Measurements from ENCODE around the gene EML4. TPM values are rescaled to one million over a fixed set of nuclear protein-coding genes. Genes with fewer than 3 reads are reported as not detected.

EML4 gene
- total and polyA plus RNA-seq, 2 of the 13 experiments (the other 11 are each of a cell fraction or from before 2014, with no cell fraction given) = 243 to 476 TPM

- TF ChIP-seq GATAD1 (CRISPR knock-in tag; IDR thresholded peaks at IDR 0.05) (peak; percentile 75), ZNF784 (CRISPR knock-in tag; IDR thresholded peaks at IDR 0.05; ENCODE audit: borderline replicate concordance) (no peak), KDM5B (CRISPR knock-in tag; IDR thresholded peaks at IDR 0.05; ENCODE audit: borderline replicate concordance) (no peak), THYN1 (CRISPR knock-in tag; IDR thresholded peaks at IDR 0.05; ENCODE audit: borderline replicate concordance, low read depth) (no peak), NAIF1 (CRISPR knock-in tag; IDR thresholded peaks at IDR 0.05; ENCODE audit: borderline replicate concordance) (0 out of 2 replicates have a peak, but pooled peaks have one; percentile 19), GFI1 (CRISPR knock-in tag; IDR thresholded peaks at IDR 0.05; ENCODE audit: borderline replicate concordance) (peak; percentile 88), ARID3A (IDR thresholded peaks at IDR 0.05; ENCODE audit: low read depth, low read length) (peak; percentile 86), MIER2 (CRISPR knock-in tag; IDR thresholded peaks at IDR 0.05) (peak; percentile 81), ZNF501 (CRISPR knock-in tag; IDR thresholded peaks at IDR 0.05) (peak; percentile 62; the same call in 1 of the 2 replicates), ZNF839 (CRISPR knock-in tag; IDR thresholded peaks at IDR 0.05; ENCODE audit: borderline replicate concordance) (no peak), DPF2 (CRISPR knock-in tag; IDR thresholded peaks at IDR 0.05; ENCODE audit: borderline replicate concordance, low read depth) (peak; percentile 96), PAF1 (CRISPR knock-in tag; IDR thresholded peaks at IDR 0.05) (no peak), ZNF629 (CRISPR knock-in tag; conservative IDR thresholded peaks at IDR 0.05) (no peak; the same call in 1 of the 2 replicates)
- TF ChIP-seq, protein P1, sequence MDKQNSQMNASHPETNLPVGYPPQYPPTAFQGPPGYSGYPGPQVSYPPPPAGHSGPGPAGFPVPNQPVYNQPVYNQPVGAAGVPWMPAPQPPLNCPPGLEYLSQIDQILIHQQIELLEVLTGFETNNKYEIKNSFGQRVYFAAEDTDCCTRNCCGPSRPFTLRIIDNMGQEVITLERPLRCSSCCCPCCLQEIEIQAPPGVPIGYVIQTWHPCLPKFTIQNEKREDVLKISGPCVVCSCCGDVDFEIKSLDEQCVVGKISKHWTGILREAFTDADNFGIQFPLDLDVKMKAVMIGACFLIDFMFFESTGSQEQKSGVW (CRISPR knock-in tag; IDR thresholded peaks at IDR 0.05; ENCODE audit: borderline replicate concordance) = no peak
- TF ChIP-seq, protein P2, sequence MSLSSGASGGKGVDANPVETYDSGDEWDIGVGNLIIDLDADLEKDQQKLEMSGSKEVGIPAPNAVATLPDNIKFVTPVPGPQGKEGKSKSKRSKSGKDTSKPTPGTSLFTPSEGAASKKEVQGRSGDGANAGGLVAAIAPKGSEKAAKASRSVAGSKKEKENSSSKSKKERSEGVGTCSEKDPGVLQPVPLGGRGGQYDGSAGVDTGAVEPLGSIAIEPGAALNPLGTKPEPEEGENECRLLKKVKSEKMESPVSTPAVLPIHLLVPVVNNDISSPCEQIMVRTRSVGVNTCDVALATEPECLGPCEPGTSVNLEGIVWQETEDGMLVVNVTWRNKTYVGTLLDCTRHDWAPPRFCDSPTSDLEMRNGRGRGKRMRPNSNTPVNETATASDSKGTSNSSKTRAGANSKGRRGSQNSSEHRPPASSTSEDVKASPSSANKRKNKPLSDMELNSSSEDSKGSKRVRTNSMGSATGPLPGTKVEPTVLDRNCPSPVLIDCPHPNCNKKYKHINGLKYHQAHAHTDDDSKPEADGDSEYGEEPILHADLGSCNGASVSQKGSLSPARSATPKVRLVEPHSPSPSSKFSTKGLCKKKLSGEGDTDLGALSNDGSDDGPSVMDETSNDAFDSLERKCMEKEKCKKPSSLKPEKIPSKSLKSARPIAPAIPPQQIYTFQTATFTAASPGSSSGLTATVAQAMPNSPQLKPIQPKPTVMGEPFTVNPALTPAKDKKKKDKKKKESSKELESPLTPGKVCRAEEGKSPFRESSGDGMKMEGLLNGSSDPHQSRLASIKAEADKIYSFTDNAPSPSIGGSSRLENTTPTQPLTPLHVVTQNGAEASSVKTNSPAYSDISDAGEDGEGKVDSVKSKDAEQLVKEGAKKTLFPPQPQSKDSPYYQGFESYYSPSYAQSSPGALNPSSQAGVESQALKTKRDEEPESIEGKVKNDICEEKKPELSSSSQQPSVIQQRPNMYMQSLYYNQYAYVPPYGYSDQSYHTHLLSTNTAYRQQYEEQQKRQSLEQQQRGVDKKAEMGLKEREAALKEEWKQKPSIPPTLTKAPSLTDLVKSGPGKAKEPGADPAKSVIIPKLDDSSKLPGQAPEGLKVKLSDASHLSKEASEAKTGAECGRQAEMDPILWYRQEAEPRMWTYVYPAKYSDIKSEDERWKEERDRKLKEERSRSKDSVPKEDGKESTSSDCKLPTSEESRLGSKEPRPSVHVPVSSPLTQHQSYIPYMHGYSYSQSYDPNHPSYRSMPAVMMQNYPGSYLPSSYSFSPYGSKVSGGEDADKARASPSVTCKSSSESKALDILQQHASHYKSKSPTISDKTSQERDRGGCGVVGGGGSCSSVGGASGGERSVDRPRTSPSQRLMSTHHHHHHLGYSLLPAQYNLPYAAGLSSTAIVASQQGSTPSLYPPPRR (CRISPR knock-in tag; IDR thresholded peaks at IDR 0.05; ENCODE audit: borderline replicate concordance) = peak; percentile 96
- TF ChIP-seq, protein P3, sequence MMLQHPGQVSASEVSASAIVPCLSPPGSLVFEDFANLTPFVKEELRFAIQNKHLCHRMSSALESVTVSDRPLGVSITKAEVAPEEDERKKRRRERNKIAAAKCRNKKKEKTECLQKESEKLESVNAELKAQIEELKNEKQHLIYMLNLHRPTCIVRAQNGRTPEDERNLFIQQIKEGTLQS (CRISPR knock-in tag; IDR thresholded peaks at IDR 0.05) = peak; percentile 83
- TF ChIP-seq, protein P4, sequence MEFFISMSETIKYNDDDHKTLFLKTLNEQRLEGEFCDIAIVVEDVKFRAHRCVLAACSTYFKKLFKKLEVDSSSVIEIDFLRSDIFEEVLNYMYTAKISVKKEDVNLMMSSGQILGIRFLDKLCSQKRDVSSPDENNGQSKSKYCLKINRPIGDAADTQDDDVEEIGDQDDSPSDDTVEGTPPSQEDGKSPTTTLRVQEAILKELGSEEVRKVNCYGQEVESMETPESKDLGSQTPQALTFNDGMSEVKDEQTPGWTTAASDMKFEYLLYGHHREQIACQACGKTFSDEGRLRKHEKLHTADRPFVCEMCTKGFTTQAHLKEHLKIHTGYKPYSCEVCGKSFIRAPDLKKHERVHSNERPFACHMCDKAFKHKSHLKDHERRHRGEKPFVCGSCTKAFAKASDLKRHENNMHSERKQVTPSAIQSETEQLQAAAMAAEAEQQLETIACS (CRISPR knock-in tag; IDR thresholded peaks at IDR 0.05) = no peak
These were observed 33.5 kb upstream of the EML4 start (continued) for GRCh38 chr2:42135381-42136312.

All from HepG2 (cell line).